HG02973 (cell line): ENCODE results near the gene FRRS1.

Experiments used
- ATAC-seq: cut with Tn5 transposase; IDR thresholded peaks from one replicate; pipeline ENCODE4 v1.9.1; 2021; ENCODE audit warnings: moderate library complexity; ENCODE audit not compliant: unreplicated experiment

The FRRS1 gene

GRCh38 chr1:99682291-99682751 is 84.1 kb downstream of the FRRS1 start:
- no peak for ATAC-seq

GRCh38 chr1:99681583-99681982 is 84.9 kb downstream of the FRRS1 start:
- no peak for ATAC-seq

DNA sequence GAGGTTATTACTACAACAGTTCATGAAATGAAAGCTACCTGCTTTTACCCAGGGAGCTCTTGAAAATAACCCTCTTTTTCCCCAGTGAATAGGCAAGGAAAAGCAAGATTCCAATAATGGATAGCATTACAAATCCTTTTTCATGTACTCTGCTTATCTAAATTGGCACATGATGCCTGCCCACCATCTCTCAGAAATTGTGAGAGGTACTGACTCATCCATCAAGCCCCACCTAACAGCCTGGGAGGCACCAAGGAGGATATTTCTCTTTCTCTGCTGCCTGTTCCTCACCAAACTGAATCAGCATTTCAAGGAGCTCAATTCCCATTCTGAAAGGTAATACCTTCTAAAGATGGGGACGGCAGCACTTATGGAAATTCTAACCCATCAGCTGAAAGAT is 86.2 kb downstream of the FRRS1 start:
- no peak for ATAC-seq

DNA sequence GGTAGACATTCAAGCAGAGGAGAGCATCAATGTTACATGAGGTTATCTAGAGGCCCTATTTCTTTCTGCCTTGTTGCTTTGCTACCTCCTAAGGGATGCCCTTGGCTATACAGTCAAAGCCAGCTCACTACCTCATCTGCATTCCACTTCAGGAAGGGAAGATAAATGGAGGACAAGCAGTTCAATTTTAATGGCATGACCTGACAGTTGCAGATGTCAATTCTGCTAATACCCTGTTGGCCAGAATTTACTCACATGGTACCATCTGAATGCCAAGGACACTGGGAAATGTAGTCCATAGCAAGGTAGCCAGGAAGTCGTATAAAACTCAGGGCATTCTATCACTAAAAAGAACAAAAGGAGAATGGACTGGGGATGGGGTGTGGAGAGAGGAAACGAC is 89.0 kb downstream of the FRRS1 start:
- ATAC-seq: no peak

DNA sequence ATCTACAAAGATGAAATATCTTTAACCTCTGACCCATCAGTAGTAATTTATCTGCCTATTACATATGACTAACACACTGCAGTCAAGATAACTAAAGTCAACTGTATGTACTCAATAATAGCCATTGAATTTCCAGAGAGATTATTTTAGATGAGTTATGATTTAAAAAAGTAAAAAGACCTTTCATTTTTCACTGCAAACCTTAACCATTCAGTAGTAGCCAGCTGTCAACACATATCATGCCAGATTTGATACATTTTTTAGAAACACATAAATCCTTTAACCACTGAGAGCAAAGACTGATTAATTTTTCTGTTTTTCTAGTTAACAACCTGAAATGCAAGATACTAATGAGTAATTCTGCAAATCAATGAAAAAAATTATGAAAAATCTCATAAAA is 89.6 kb downstream of the FRRS1 start:
- ATAC-seq: no peak

- no peak for ATAC-seq
Observed at GRCh38 chr1:99675994-99676393, 90.4 kb downstream of the FRRS1 start.

- ATAC-seq: no peak
Observed at GRCh38 chr1:99675292-99675691, 91.1 kb downstream of the FRRS1 start.

DNA sequence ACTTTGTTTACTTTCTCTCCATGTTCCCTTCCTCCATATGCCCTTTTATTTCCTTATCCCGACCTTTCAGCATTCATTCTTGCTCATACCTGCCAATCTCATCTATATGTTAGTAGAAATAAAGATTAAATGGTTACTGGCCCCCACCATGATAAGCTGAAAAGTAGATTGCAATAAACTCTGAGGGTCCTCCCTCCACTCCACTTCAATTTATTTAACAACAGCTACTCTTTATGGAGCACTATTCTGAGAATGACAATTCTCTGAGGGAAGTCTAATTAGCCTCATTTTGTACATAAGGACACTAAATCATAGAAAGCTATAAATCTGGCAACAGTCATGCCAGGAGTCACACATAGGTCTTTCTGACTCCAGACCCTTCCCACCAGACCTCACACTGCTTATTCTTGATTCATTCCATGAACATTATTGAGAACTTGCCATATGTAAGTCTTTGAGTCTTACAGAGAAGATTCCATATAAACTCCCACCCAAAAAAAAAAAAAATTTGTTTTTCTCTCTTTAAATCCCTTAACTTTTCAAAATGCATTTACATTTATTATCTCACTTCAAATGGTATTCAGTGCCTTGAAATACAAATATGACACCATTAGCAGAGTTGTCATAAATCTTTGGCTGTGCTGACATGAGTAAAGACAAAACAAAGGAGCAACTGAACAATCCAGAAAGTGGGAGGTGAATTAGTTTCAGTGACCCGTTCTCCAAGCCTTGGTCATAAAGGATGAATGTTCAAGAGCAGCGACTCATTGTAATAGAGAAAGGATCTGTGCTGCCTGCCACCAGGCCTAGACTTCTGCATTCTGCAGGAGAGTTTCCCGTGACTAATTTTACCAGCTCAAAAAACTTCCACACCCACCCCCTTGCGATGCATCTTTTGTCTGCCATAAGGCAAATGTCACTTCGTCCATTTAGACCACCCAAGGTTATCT is 92.0 kb downstream of the FRRS1 start:
- ATAC-seq: no peak

DNA sequence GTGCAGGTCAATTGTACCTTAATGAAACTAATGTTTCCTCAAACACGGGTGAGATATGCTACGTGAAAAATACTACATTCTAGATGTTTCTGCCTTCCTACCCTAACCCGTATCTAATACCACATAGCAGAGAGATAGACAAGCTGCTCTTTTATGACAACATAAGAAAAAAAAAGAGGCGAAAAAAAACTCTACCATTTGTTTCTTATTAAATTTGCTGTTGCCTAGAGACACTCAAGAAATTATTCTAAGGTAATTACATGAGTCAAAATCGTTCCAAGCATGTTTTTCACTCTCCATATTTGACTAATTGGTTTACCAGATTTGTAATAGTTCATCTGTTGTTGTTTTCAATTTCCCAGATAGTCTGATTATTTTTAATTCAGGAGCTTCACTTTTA is 93.1 kb downstream of the FRRS1 start:
- ATAC-seq: no peak

DNA sequence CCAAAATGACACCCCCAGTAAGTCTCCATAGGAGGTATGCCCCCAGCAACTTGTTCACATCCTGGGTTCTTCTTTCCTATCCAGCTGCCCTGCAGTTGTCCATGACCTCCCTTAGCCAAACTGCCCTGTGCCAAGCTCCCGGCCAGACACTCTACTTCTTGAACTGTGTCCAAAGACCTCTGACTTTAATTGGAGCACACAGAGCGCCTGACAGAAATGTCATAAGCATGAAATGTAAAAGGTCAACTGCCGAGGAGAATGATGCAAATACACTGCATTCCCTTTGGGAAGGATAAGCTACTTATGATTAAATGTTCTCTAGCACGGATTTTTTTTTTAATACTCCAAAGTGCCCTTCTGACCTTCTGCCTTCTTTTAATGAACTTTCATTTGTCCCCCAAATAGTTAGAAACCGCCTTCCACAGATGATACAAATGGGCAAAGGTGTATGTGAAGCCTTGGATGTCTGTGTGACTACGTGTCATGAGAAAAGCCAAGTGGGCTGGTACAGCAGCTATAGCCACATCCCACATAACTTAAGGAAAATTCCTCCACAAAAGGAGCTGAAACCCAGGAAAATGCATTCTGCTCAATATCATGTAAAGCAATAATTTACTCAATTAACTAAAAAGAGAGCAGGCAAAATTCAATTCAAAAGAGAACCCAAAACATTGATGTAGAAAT is 93.8 kb downstream of the FRRS1 start:
- no peak for ATAC-seq

DNA sequence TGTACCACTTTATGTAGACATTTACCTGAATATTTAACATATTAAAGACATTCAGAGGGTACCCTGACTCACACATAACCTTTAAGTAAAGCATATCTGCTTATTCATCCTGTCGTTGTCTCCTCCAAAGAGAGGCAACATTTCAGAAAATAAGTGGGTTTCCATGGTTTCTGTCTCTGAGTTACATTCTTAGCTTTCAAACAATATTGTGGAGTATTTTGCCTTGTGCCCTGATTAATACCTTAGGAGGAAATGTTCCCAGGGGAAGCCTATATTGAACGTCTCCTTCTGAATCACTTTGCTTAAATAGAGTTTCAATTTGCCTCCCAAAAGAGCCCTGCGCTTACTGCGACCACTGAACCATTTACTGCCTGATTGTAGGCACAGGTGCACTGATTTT is 94.4 kb downstream of the FRRS1 start:
- ATAC-seq: no peak

DNA sequence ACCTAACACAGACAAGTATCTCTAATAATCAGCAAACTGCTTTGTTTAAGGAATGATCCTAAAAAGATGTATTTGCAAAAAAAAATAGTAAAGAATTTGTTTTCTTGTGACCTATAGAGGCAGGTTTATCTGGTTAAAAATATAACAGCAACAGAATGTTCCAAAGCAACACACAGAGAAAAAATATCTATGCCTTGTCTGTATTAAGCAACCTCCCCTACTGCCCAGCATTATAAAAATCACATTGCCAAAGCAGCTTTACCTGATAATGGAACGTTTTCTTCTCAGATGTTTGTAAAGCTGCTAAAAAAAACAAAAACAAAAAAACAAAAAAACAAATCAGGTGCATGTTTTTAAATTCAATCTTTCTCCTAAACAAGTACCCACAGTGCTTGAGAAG is 95.9 kb downstream of the FRRS1 start:
- ATAC-seq: no peak

- no peak for ATAC-seq
Observed at GRCh38 chr1:99669821-99670220, 96.6 kb downstream of the FRRS1 start.

DNA sequence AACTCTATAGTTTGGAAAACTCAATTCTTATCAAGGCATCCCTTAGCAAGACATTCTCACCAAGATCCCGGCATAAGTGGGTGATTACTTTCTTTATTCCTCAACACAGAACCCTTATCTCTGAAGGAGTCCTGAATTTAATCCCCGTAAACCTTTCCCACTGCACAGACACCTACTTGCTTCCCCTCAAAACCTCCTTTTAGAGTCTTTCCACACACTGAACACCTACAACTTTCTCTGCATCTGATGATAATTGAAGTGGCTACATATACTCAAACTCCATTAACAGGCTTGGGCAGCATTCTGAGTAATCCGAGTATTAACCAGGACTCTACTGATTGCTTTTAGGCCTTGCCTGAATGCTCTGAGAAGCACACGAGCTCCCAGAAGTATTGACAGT is 97.1 kb downstream of the FRRS1 start:
- ATAC-seq: no peak

GRCh38 chr1:99665212-99665611 is 101.2 kb downstream of the FRRS1 start:
- ATAC-seq: no peak

DNA sequence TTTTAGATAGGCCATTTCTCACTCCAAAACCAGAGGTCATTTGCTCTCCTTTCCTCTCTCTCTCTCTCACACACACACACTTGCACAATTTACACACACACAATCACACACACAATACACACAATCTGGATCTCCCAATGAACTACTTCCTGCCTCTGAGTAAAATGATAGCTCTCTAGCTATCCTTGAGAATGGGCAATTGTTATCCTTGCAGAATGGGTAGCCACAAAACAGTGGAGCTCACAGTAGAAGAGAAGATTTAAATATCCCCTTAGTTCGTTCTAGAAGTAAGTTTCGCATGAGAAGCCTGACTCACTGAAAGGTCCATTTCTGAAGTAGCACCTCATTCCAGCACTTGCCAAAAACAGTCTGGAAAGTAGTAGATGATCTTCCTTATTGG is 102.9 kb downstream of the FRRS1 start:
- no peak for ATAC-seq

DNA sequence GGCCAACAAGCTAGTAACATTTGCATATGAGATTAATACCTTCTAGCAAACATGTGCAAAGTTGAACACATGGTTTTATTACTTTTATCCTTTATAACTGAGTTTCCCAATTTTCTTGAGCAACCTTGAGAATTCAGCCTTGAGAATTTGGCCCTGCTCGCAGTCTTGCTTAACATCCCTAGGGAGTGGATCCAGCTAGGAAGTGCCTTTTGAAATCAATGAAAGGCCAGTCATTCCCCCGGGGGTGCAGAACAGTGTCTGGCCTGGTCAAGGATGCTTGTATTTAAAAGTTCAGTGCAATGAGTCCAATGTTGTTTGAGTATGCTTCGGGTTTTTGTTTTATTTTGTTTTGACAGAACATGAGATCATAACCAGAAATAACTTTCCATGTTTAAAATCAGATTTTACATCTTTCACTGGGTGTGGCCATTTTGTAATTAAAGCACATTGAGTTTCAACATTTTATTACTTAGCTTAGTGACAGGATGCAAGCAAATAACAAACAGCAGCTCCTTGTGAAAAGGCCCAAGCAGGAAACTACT is 103.8 kb downstream of the FRRS1 start:
- no peak for ATAC-seq

DNA sequence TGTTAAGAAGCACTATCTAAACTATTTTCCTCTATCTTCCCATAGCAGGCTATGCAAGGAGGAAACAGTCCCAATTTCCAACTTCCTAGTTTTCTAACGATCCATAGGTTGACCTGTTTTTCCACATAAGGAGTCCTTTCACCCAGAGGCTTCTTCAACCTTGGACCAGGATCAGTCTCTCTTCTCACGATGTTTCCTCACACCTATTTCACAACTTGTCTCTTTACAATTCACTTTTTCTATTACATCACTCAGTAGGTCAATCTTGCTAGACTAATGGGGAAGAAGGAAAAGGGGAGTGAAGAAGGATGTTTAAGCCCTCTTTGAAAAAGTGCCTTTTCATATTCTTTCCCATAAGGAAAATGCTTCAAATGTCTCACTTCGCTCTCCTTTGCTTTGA is 104.7 kb downstream of the FRRS1 start:
- no peak for ATAC-seq

DNA sequence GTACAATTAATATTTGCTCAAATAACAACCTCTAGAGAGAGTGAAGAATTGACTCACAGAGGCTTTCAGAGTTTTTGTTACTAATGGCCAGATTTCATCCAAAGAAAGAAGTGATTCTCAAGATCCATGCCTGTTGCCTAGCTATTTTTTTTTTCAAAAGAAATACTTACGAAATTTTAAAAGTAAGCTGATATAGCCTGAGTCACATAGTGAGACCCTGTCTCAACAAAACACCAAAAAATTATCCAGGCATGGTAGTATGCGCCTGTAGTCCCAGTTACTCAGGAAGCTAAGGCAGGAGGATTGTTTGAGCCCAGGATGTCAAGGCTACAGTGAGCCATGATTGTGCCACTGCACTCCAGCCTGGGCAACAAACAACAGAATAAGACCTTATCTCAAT is 105.9 kb downstream of the FRRS1 start:
- ATAC-seq: no peak

DNA sequence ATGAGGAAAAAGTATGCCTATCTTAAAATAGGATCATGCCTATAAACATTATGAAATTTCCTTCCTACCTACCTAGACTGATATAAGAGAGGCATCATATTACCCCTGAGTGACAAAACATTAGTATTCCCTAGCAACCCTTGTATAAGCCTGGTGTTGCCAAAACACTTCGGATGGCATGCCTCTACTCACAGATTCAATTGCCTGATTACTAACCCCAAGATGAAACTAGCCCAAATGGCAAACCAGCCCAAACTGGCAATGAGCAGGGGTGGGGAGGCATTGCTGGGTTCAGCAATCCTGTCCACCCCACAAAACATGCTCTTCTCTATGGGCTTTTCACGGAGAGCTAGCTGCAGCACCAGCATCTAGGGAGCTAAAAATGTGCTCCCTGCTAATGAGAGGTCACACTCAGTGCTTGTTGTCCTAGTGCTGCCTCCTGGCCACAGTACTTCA is 106.7 kb downstream of the FRRS1 start:
- no peak for ATAC-seq
